GM12874 (cell line): ENCODE data around the gene ATG13.

Source experiments
- CTCF ChIP-seq: IDR thresholded peaks from 2 replicates; pipeline ENCODE4 v1.5.1; 2011; ENCODE audit warnings: low read depth, mild to moderate bottlenecking, control low read depth, low read length, moderate library complexity; ENCODE audit not compliant: insufficient read depth

The ATG13 gene

GRCh38 chr11:46630237-46630636, 12.9 kb downstream of the ATG13 start:
- no peak for TF ChIP-seq CTCF

- no peak for TF ChIP-seq CTCF
These were observed 14.3 kb downstream of the ATG13 start for GRCh38 chr11:46631676-46632075.

GRCh38 chr11:46632502-46632901, 15.1 kb downstream of the ATG13 start:
- TF ChIP-seq CTCF, result no peak

GRCh38 chr11:46633291-46634217, 16.2 kb downstream of the ATG13 start:
- TF ChIP-seq CTCF, result no peak

- TF ChIP-seq CTCF, result no peak
These were observed 18.3 kb downstream of the ATG13 start for GRCh38 chr11:46635557-46636139.

GRCh38 chr11:46637546-46637945, 20.2 kb downstream of the ATG13 start:
- TF ChIP-seq CTCF, result no peak

- no peak for TF ChIP-seq CTCF
These were observed 22.0 kb downstream of the ATG13 start for GRCh38 chr11:46639197-46639839.
